Stimulated activated CD4-positive, alpha-beta T cell treated with anti-CD3 and anti-CD28 coated beads, Interleukin-1b, Interleukin-23, amount 100 ng/mL, for 1 hour (primary cell): ENCODE measurements around the gene PTCHD1.
A peak's percentile ranks its signal among the peaks of the same experiment; 100 is the strongest.

Experiments used
- DNase-seq, 2 donors: peaks; one replicate each; pipeline ENCODE4 v3.0.0-alpha.2; 2020; ENCODE audit warnings: low read depth in 2 of 2

The PTCHD1 gene

GRCh38 chrX:23334848-23335599, at the start of gene PTCHD1:
PTCHD1 (plus strand) TSS chrX:23334849; CDS start chrX:23334876, 27 bp downstream.
- no peak for DNase-seq

- no peak for DNase-seq
Measured at GRCh38 chrX:23286731-23287130, 47.9 kb upstream of the PTCHD1 start.

GRCh38 chrX:23287191-23287725, 47.4 kb upstream of the PTCHD1 start:
- no peak for DNase-seq

GRCh38 chrX:23292354-23292987, 42.2 kb upstream of the PTCHD1 start:
- DNase-seq: no peak

- no peak for DNase-seq
Measured at GRCh38 chrX:23292988-23293651, 41.5 kb upstream of the PTCHD1 start.

GRCh38 chrX:23304881-23305280, 29.8 kb upstream of the PTCHD1 start:
- DNase-seq: no peak

GRCh38 chrX:23311731-23312130, 22.9 kb upstream of the PTCHD1 start:
- no peak for DNase-seq

- no peak for DNase-seq
Measured at GRCh38 chrX:23312136-23312535, 22.5 kb upstream of the PTCHD1 start.

GRCh38 chrX:23317799-23318724, 16.6 kb upstream of the PTCHD1 start:
- peak in 1 of 2 donors; percentile 10 for DNase-seq

- no peak for DNase-seq
Measured at GRCh38 chrX:23327104-23327503, 7.5 kb upstream of the PTCHD1 start.

- no peak for DNase-seq
Measured at GRCh38 chrX:23331701-23332100, 2.9 kb upstream of the PTCHD1 start.

GRCh38 chrX:23332101-23332887, 2.4 kb upstream of the PTCHD1 start:
- no peak for DNase-seq

- no peak for DNase-seq
Measured at GRCh38 chrX:23332888-23333821, 1.5 kb upstream of the PTCHD1 start.

- DNase-seq: no peak
Measured at GRCh38 chrX:23333842-23334520, 668 bp upstream of the PTCHD1 start.

GRCh38 chrX:23334521-23334847, 165 bp upstream of the PTCHD1 start:
- no peak for DNase-seq

- DNase-seq: no peak
Measured at GRCh38 chrX:23338334-23338733, 3.7 kb downstream of the PTCHD1 start.

GRCh38 chrX:23341452-23341851, 6.8 kb downstream of the PTCHD1 start:
- no peak for DNase-seq

- no peak for DNase-seq
Measured at GRCh38 chrX:23344238-23344903, 9.7 kb downstream of the PTCHD1 start.

- DNase-seq: no peak
Measured at GRCh38 chrX:23344904-23345271, 10.2 kb downstream of the PTCHD1 start.
